T-cell (primary cell): ENCODE results near the gene FAM83C. TPM values are rescaled to one million over a fixed set of nuclear protein-coding genes. Genes with fewer than 3 reads are reported as not detected.
"Not testable (repeated sequence)": the region's sequence is repeated elsewhere in the genome, so short reads cannot be mapped to it uniquely, and the experiment has no call there.

Experiments used
- ATAC-seq, 4 experiments: fragments of 200-7000 bp in 3 of 4; fragments of 150-1000 bp in 1 of 4; cut with Tn5 transposase; replicated peaks in 1 of 4; 1 replicate in 3 of 4; 2 replicates in 1 of 4; pipeline ENCODE4 v1.10.0; 2021; ENCODE audit warnings: moderate library complexity in 3 of 4, mild to moderate bottlenecking in 2 of 4, moderate number of reproducible peaks in 1 of 4
- CTCF ChIA-PET, 2 donors: fragments of 300-600 bp; sonication (Branson Sonifier 250); formaldehyde crosslinking; loops; one replicate each; lab custom pipeline; 2022; ENCODE audit warnings: antibody characterized with exemption in 2 of 2; lab: Charles Lee
- POLR2A ChIA-PET, 2 donors: fragments of 300-600 bp; sonication (Branson Sonifier 250); formaldehyde crosslinking; loops; one replicate each; lab custom pipeline; 2022; ENCODE audit warnings: antibody characterized with exemption in 2 of 2; lab: Charles Lee
- DNase-seq, 35 experiments: peaks; one replicate each; pipeline versions ENCODE4 v3.0.0 to v3.0.0-alpha.2; 2013 to 2023
- H3K27ac ChIP-seq: one replicate; pipeline ENCODE4 v1.5.1; 2013; ENCODE audit warnings: low read length
- H3K27me3 ChIP-seq, 2 experiments: replicated peaks in 1 of 2; 1 replicate in 1 of 2; 2 replicates in 1 of 2; pipeline versions ENCODE4 v1.6.1 to v1.7.0; 2013; ENCODE audit warnings: low read length in 1 of 2, mixed read lengths in 1 of 2; ENCODE audit not compliant: control insufficient read depth in 2 of 2, insufficient read depth in 2 of 2; ENCODE audit errors: extremely low read depth in 1 of 2
- H3K36me3 ChIP-seq, 2 donors: 1 replicate in 1 of 2; 2 replicates in 1 of 2; pipeline versions ENCODE4 v1.6.1 to v1.7.0; 2013; ENCODE audit warnings: low read length in 1 of 2; ENCODE audit not compliant: control insufficient read depth in 2 of 2, insufficient read depth in 1 of 2; ENCODE audit errors: extremely low read depth in 1 of 2
- H3K4me1 ChIP-seq, 2 experiments: 1 replicate in 1 of 2; 2 replicates in 1 of 2; pipeline versions ENCODE4 v1.6.1 to v1.7.0; 2013; ENCODE audit warnings: low read length in 2 of 2, mixed read lengths in 1 of 2; ENCODE audit not compliant: insufficient read depth in 2 of 2, control insufficient read depth in 1 of 2; ENCODE audit errors: extremely low read depth in 1 of 2
- H3K4me3 ChIP-seq, 2 donors: 1 replicate in 1 of 2; 2 replicates in 1 of 2; pipeline versions ENCODE4 v1.5.1 to v1.7.0; 2013; ENCODE audit warnings: mild to moderate bottlenecking in 2 of 2, low read length in 1 of 2, moderate library complexity in 1 of 2; ENCODE audit not compliant: control insufficient read depth in 1 of 2; ENCODE audit errors: extremely low read depth in 1 of 2
- H3K9me3 ChIP-seq: 2 replicates; pipeline ENCODE4 v1.7.0; 2013
- H3K27ac Mint-ChIP-seq, 2 donors: one replicate each; pipeline ENCODE4 v1.8.0; 2020 to 2021; ENCODE audit warnings: mild to moderate bottlenecking in 2 of 2, mixed read lengths in 2 of 2
- H3K27me3 Mint-ChIP-seq, 2 donors: one replicate each; pipeline ENCODE4 v1.8.0; 2021 to 2022; ENCODE audit warnings: mixed read lengths in 2 of 2
- H3K36me3 Mint-ChIP-seq: one replicate; pipeline ENCODE4 v1.8.0; 2021; ENCODE audit warnings: mixed read lengths
- H3K4me1 Mint-ChIP-seq, 3 donors: one replicate each; pipeline ENCODE4 v1.8.0; 2020 to 2022; ENCODE audit warnings: mixed read lengths in 3 of 3, mild to moderate bottlenecking in 1 of 3
- H3K4me3 Mint-ChIP-seq, 3 donors: one replicate each; pipeline ENCODE4 v1.8.0; 2020 to 2022; ENCODE audit warnings: mild to moderate bottlenecking in 3 of 3, mixed read lengths in 3 of 3, moderate library complexity in 3 of 3
- H3K9me3 Mint-ChIP-seq, 3 donors: one replicate each; pipeline ENCODE4 v1.8.0; 2020 to 2022; ENCODE audit warnings: mixed read lengths in 3 of 3
- WGBS: methylation state at CpG from one replicate; pipeline ENCODE4 v1.1.5; 2013; ENCODE audit warnings: missing lambda C conversion rate; ENCODE audit not compliant: insufficient coverage; 5-methylcytosine and 5-hydroxymethylcytosine counted together
- total RNA-seq, 35 experiments: library from RNA in 6 of 35; stranded (reverse) in 6 of 35; fragments of 120-200 nt in 1 of 35; gene quantifications; one replicate each; pipeline versions ENCODE4 v1.2.1 to v1.2.4 and lab custom pipeline; 2013 to 2026

The FAM83C gene
- total RNA-seq, 5 donors from 2014 or later (not counting 1 experiment from before 2014, with no cell fraction given), result 0.15 TPM; not detected in 4

- Histone ChIP-seq H3K4me1 (peaks cover 0 to 5% of the 10 kb centered on the region in 2 experiments), H3K27me3 (no peaks in the 10 kb centered on the region), H3K9me3 (no peaks in the 10 kb centered on the region), H3K4me3 (no peak overlapping the region), H3K36me3 (peaks cover 0 to 4% of the 10 kb centered on the region in 2 donors), H3K27ac (no peak overlapping the region)
- Mint-ChIP-seq H3K27ac (no peak overlapping the region), H3K9me3 (no peaks in the 10 kb centered on the region), H3K36me3 (peaks cover 13% of the 10 kb centered on the region), H3K27me3 (no peaks in the 10 kb centered on the region), H3K4me3 (no peak overlapping the region), H3K4me1 (peaks cover 6 to 15% (median 9%) of the 10 kb centered on the region in 3 donors)
- 83% methylated on average over 5 of the region's 6 CpGs for WGBS
- DNase-seq (no peak), ATAC-seq (no peak)
- POLR2A ChIA-PET, result no interaction called here
- CTCF ChIA-PET, result no interaction called here
These were observed 26.4 kb upstream of the FAM83C start for GRCh38 chr20:35318502-35319157.

GRCh38 chr20:35317416-35318210, 25.4 kb upstream of the FAM83C start:
- WGBS, result 88% methylated on average over 2 of the region's 5 CpGs
- CTCF ChIA-PET, result no interaction called here
- H3K4me1 ChIP-seq, result peaks cover 0 to 5% of the 10 kb centered on the region in 2 experiments
- ATAC-seq (no peak), DNase-seq (no peak)
- H3K4me3 ChIP-seq, result no peak overlapping the region
- H3K27me3 ChIP-seq, result no peaks in the 10 kb centered on the region
- H3K9me3 ChIP-seq, result no peaks in the 10 kb centered on the region
- H3K27me3 Mint-ChIP-seq, result no peaks in the 10 kb centered on the region
- H3K27ac ChIP-seq, result no peak overlapping the region
- H3K27ac Mint-ChIP-seq, result no peak overlapping the region
- POLR2A ChIA-PET, result no interaction called here
- H3K4me3 Mint-ChIP-seq, result no peak overlapping the region
- peaks cover 0 to 4% of the 10 kb centered on the region in 2 donors for H3K36me3 ChIP-seq
- peaks cover 15% of the 10 kb centered on the region for H3K36me3 Mint-ChIP-seq
- H3K9me3 Mint-ChIP-seq, result no peaks in the 10 kb centered on the region
- H3K4me1 Mint-ChIP-seq, result peaks cover 6 to 17% (median 9%) of the 10 kb centered on the region in 3 donors

GRCh38 chr20:35316086-35316485, 23.9 kb upstream of the FAM83C start:
- Mint-ChIP-seq H3K4me3 (no peak overlapping the region), H3K27ac (no peak overlapping the region), H3K9me3 (no peaks in the 10 kb centered on the region), H3K4me1 (peaks cover 6 to 17% (median 9%) of the 10 kb centered on the region in 3 donors), H3K27me3 (no peaks in the 10 kb centered on the region), H3K36me3 (peaks cover 17% of the 10 kb centered on the region)
- ChIA-PET CTCF (interaction anchor here in 1 of 2 donors (0.9 kb wide), 1 partner anchor 13 kb away, joined by 3 read pairs; no protein-coding TSS in a partner anchor), POLR2A (no interaction called here)
- Histone ChIP-seq H3K27me3 (no peaks in the 10 kb centered on the region), H3K4me1 (peaks cover 0 to 5% of the 10 kb centered on the region in 2 experiments), H3K9me3 (no peaks in the 10 kb centered on the region), H3K4me3 (no peak overlapping the region), H3K27ac (no peak overlapping the region), H3K36me3 (peaks cover 0 to 4% of the 10 kb centered on the region in 2 donors)
- ATAC-seq (no peak), DNase-seq (no peak)
- WGBS, result no CpG with 5 or more reads among the region's 2 CpGs

GRCh38 chr20:35315632-35316020, 23.4 kb upstream of the FAM83C start:
- WGBS, result 93% methylated on average over 4 of the region's 7 CpGs
- H3K4me1 ChIP-seq, H3K4me3 Mint-ChIP-seq, POLR2A ChIA-PET, CTCF ChIA-PET, H3K9me3 Mint-ChIP-seq, H3K27me3 Mint-ChIP-seq, H3K9me3 ChIP-seq, DNase-seq, H3K36me3 ChIP-seq, H3K27ac Mint-ChIP-seq, H3K27me3 ChIP-seq, H3K27ac ChIP-seq, ATAC-seq, H3K4me3 ChIP-seq: not testable (repeated sequence)
- H3K36me3 Mint-ChIP-seq, result peaks cover 14% of the 10 kb centered on the region
- H3K4me1 Mint-ChIP-seq, result peaks cover 6 to 17% (median 9%) of the 10 kb centered on the region in 3 donors

GRCh38 chr20:35314816-35315631, 22.8 kb upstream of the FAM83C start:
- H3K27me3 ChIP-seq, result no peaks in the 10 kb centered on the region
- POLR2A ChIA-PET, result no interaction called here
- CTCF ChIA-PET, result no interaction called here
- no peak overlapping the region for H3K27ac ChIP-seq
- H3K9me3 ChIP-seq, result no peaks in the 10 kb centered on the region
- peak overlapping the region in 1 of 2 donors; percentile 86 for H3K27ac Mint-ChIP-seq
- peaks cover 6 to 17% (median 9%) of the 10 kb centered on the region in 3 donors for H3K4me1 Mint-ChIP-seq
- no peaks in the 10 kb centered on the region for H3K9me3 Mint-ChIP-seq
- H3K4me3 ChIP-seq, result no peak overlapping the region
- no peak for ATAC-seq
- peaks cover 0 to 5% of the 10 kb centered on the region in 2 experiments for H3K4me1 ChIP-seq
- peaks cover 15% of the 10 kb centered on the region for H3K36me3 Mint-ChIP-seq
- WGBS, result 39% methylated on average over 2 of the region's 3 CpGs
- DNase-seq, result no peak
- H3K36me3 ChIP-seq, result peaks cover 0 to 4% of the 10 kb centered on the region in 2 donors
- H3K27me3 Mint-ChIP-seq, result no peaks in the 10 kb centered on the region
- H3K4me3 Mint-ChIP-seq, result no peak overlapping the region

GRCh38 chr20:35312318-35312717, 20.1 kb upstream of the FAM83C start:
- Histone ChIP-seq H3K4me1 (peaks cover 0 to 5% of the 10 kb centered on the region in 2 experiments), H3K27ac (no peak overlapping the region), H3K4me3 (no peak overlapping the region), H3K9me3 (no peaks in the 10 kb centered on the region), H3K27me3 (no peaks in the 10 kb centered on the region), H3K36me3 (peaks cover 5 to 6% of the 10 kb centered on the region in 2 donors)
- Mint-ChIP-seq H3K4me3 (no peak overlapping the region), H3K9me3 (no peaks in the 10 kb centered on the region), H3K27me3 (no peaks in the 10 kb centered on the region), H3K36me3 (peaks cover 22% of the 10 kb centered on the region), H3K27ac (peak overlapping the region in 1 of 2 donors; percentile 50), H3K4me1 (peaks cover 6 to 13% (median 9%) of the 10 kb centered on the region in 3 donors)
- ATAC-seq (no peak), DNase-seq (no peak)
- ChIA-PET CTCF (no interaction called here), POLR2A (no interaction called here)
- no CpG with 5 or more reads among the region's 1 CpG for WGBS
